HepG2 (cell line): ENCODE data around the gene NRG4. TPM values are rescaled to one million over a fixed set of nuclear protein-coding genes. Genes with fewer than 3 reads are reported as not detected.
A peak's percentile ranks its signal among the peaks of the same experiment; 100 is the strongest.

Experiments
- ATAC-seq: fragments of 200-7000 bp; cut with Tn5 transposase; 3 replicates; pipeline ENCODE4 v1.9.1; 2020; ENCODE audit warnings: mild to moderate bottlenecking, moderate library complexity
- BruUV-seq: library from RNA; stranded (reverse); fragments of 400-500 nt; replicated peaks from 2 replicates; lab custom pipeline; 2021; lab: Mats Ljungman, UMichigan
- CTCF ChIA-PET: fragments of 300-600 bp; formaldehyde crosslinking; extraction: SDS; loops from one replicate; lab custom pipeline; 2021; ENCODE audit warnings: low total read pairs, inconsistent platforms, low intra/inter-chr PET ratio; lab: Yijun Ruan, JAX
- POLR2A ChIA-PET: fragments of 350-600 bp; sonication (Branson Sonifier 250); formaldehyde crosslinking; loops from one replicate; lab custom pipeline; 2020; ENCODE audit warnings: antibody characterized with exemption, inconsistent platforms; lab: Yijun Ruan, JAX
- DNase-seq: peaks from one replicate; pipeline ENCODE4 v3.0.0-alpha.2; 2015; ENCODE audit warnings: low spot score
- FAIRE-seq: peaks from 3 replicates; lab custom pipeline; 2011; peaks lifted over from hg19 to GRCh38; lab: Jason Lieb, UNC
- H2AFZ ChIP-seq: one replicate; pipeline ENCODE4 v1.6.1; 2011; ENCODE audit warnings: low read length, inconsistent platforms
- H3K27ac ChIP-seq: fragments of 300-600 bp; 3 replicates; pipeline ENCODE4 v1.8.0; 2011; ENCODE audit warnings: mixed run types, mild to moderate bottlenecking, mixed read lengths, low read length, inconsistent platforms; ENCODE audit not compliant: insufficient read depth; ENCODE audit errors: extremely low read length
- H3K27me3 ChIP-seq, 2 experiments: fragments of 200-600 bp in 1 of 2; 2 replicates in 1 of 2; 3 replicates in 1 of 2; pipeline versions ENCODE4 v1.6.0 to v1.8.0; 2011; ENCODE audit warnings: low read length in 2 of 2, mild to moderate bottlenecking in 2 of 2, moderate library complexity in 2 of 2, inconsistent platforms in 1 of 2; ENCODE audit not compliant: insufficient read depth in 2 of 2, control insufficient read depth in 1 of 2
- H3K36me3 ChIP-seq, 2 experiments: fragments of 200-600 bp in 1 of 2; replicated peaks in 1 of 2; 2 replicates in 1 of 2; 3 replicates in 1 of 2; pipeline versions ENCODE4 v1.5.1 to v1.8.0; 2011; ENCODE audit warnings: low read length in 2 of 2, inconsistent platforms in 1 of 2; ENCODE audit not compliant: insufficient read depth in 2 of 2, control insufficient read depth in 1 of 2
- H3K4me1 ChIP-seq: 2 replicates; pipeline ENCODE4 v1.5.1; 2012; ENCODE audit warnings: low read length, inconsistent platforms; ENCODE audit not compliant: insufficient read depth
- H3K4me2 ChIP-seq: 2 replicates; pipeline ENCODE4 v1.6.0; 2011; ENCODE audit warnings: low read depth, low read length, inconsistent platforms
- H3K4me3 ChIP-seq, 3 experiments: fragments of 200-600 bp in 1 of 3; sonication (generic), shearing (Covaris generic) in 1 of 3; replicated peaks in 1 of 3; 2 replicates each; pipeline ENCODE4 v1.5.1; 2011 to 2016; ENCODE audit warnings: low read length in 3 of 3, inconsistent platforms in 2 of 3, low read depth in 2 of 3, mild to moderate bottlenecking in 2 of 3, control low read depth in 1 of 3, mixed read lengths in 1 of 3; ENCODE audit not compliant: insufficient read depth in 1 of 3
- H3K79me2 ChIP-seq: one replicate; pipeline ENCODE4 v1.6.1; 2011; ENCODE audit warnings: low read length, inconsistent platforms; ENCODE audit not compliant: insufficient read depth
- H3K9ac ChIP-seq: 2 replicates; pipeline ENCODE4 v1.6.0; 2011; ENCODE audit warnings: mild to moderate bottlenecking, low read depth, low read length, inconsistent platforms; ENCODE audit not compliant: insufficient read depth
- H3K9me3 ChIP-seq: 2 replicates; pipeline ENCODE4 v1.5.1; 2012; ENCODE audit warnings: mild to moderate bottlenecking, low read length
- H4K20me1 ChIP-seq: 2 replicates; pipeline ENCODE4 v1.6.0; 2011; ENCODE audit warnings: inconsistent platforms, mild to moderate bottlenecking, low read length, moderate library complexity; ENCODE audit not compliant: insufficient read depth
- CSRNP2 ChIP-seq: sonication (generic); formaldehyde crosslinking; conservative IDR thresholded peaks from 2 replicates; pipeline ENCODE4 v1.8.0; 2022; ENCODE audit warnings: low read depth, missing genetic modification reagents
- GATAD2A ChIP-seq: IDR thresholded peaks from 2 replicates; pipeline ENCODE4 v1.6.1; 2016
- KDM4B ChIP-seq: sonication (generic); formaldehyde crosslinking; IDR thresholded peaks from 2 replicates; pipeline ENCODE4 v1.4.0; 2020; ENCODE audit warnings: missing genetic modification reagents
- KLF9 ChIP-seq: IDR thresholded peaks from 2 replicates; pipeline ENCODE4 v1.6.1; 2016; ENCODE audit warnings: low read depth
- MXD1 ChIP-seq: sonication (generic); formaldehyde crosslinking; IDR thresholded peaks from 2 replicates; pipeline ENCODE4 v1.4.0; 2020; ENCODE audit warnings: mild to moderate bottlenecking, missing genetic modification reagents
- PRDM15 ChIP-seq: sonication (generic); formaldehyde crosslinking; IDR thresholded peaks from 2 replicates; pipeline ENCODE4 v1.4.0; 2020; ENCODE audit warnings: missing genetic modification reagents
- SRSF4 ChIP-seq: fragments of 200-400 bp; formaldehyde crosslinking; IDR thresholded peaks from one replicate; pipeline ENCODE4 v1.6.1; 2018; ENCODE audit warnings: mild to moderate bottlenecking, low read depth, low read length, moderate library complexity; ENCODE audit not compliant: poor library complexity, severe bottlenecking
- ZNF138 ChIP-seq: sonication (generic); formaldehyde crosslinking; IDR thresholded peaks from 2 replicates; pipeline ENCODE4 v1.5.0; 2020; ENCODE audit warnings: mild to moderate bottlenecking, low read depth, missing genetic modification reagents
- ZNF17 ChIP-seq: sonication (generic); formaldehyde crosslinking; IDR thresholded peaks from 2 replicates; pipeline ENCODE4 v1.5.0; 2020; ENCODE audit warnings: mild to moderate bottlenecking, missing genetic modification reagents
- ZNF34 ChIP-seq: sonication (generic); formaldehyde crosslinking; IDR thresholded peaks from 2 replicates; pipeline ENCODE4 v1.4.0; 2020; ENCODE audit warnings: mild to moderate bottlenecking, missing genetic modification reagents, borderline replicate concordance
- ZNF354B ChIP-seq: sonication (generic); formaldehyde crosslinking; IDR thresholded peaks from 2 replicates; pipeline ENCODE4 v1.8.0; 2022; ENCODE audit warnings: mild to moderate bottlenecking, missing genetic modification reagents
- WGBS: methylation state at CpG from one replicate; pipeline ENCODE4 v1.1.6; 2017; ENCODE audit warnings: low lambda C conversion rate; 5-methylcytosine and 5-hydroxymethylcytosine counted together
- in situ Hi-C: cut with HindIII; loops from 2 replicates; pipeline ENCODE4 v1.10.0; 2017; ENCODE audit warnings: low pct_unique_long_range_greater_than_20kb; ENCODE audit not compliant: extremely low pct_ligation_motif_present
- intact Hi-C: fragments of 100-400 bp; cut with micrococcal nuclease; formaldehyde crosslinking; loops from one replicate; pipeline ENCODE4 v1.10.0; 2022; ENCODE audit not compliant: unreplicated experiment
- polyA plus RNA-seq, 8 experiments: library from polyadenylated mRNA; depleted of rRNA in 3 of 8; stranded (reverse) in 7 of 8; unstranded in 1 of 8; fragments of >200 nt; fragmentation: Illumina TruSeq in 4 of 8; extraction: Trizol in 4 of 8; gene quantifications; 2 replicates each; pipeline versions ENCODE4 v1.2.1 to v1.2.3, GENCODE V29; 2011 to 2016; ENCODE audit warnings: low read depth in 4 of 8, missing spikeins in 1 of 8, mixed read lengths in 1 of 8; ENCODE audit not compliant: insufficient read depth in 1 of 8
- total RNA-seq, 5 experiments: library from RNA; depleted of rRNA; stranded (reverse); fragments of >200 nt; fragmentation: Illumina TruSeq; extraction: Trizol; gene quantifications; 2 replicates each; pipeline ENCODE4 v1.2.3, GENCODE V29; 2016; ENCODE audit warnings: low read depth in 1 of 5
- TF ChIP-seq, protein P1 (sequence below): sonication (generic); formaldehyde crosslinking; IDR thresholded peaks from 2 replicates; pipeline ENCODE4 v1.4.0; 2020; ENCODE audit warnings: missing genetic modification reagents, mild to moderate bottlenecking, borderline replicate concordance

The NRG4 gene
- total and polyA plus RNA-seq, 2 of the 13 experiments (the other 11 are each of a cell fraction or from before 2014, with no cell fraction given): 0.01 TPM; not detected in 1

DNA sequence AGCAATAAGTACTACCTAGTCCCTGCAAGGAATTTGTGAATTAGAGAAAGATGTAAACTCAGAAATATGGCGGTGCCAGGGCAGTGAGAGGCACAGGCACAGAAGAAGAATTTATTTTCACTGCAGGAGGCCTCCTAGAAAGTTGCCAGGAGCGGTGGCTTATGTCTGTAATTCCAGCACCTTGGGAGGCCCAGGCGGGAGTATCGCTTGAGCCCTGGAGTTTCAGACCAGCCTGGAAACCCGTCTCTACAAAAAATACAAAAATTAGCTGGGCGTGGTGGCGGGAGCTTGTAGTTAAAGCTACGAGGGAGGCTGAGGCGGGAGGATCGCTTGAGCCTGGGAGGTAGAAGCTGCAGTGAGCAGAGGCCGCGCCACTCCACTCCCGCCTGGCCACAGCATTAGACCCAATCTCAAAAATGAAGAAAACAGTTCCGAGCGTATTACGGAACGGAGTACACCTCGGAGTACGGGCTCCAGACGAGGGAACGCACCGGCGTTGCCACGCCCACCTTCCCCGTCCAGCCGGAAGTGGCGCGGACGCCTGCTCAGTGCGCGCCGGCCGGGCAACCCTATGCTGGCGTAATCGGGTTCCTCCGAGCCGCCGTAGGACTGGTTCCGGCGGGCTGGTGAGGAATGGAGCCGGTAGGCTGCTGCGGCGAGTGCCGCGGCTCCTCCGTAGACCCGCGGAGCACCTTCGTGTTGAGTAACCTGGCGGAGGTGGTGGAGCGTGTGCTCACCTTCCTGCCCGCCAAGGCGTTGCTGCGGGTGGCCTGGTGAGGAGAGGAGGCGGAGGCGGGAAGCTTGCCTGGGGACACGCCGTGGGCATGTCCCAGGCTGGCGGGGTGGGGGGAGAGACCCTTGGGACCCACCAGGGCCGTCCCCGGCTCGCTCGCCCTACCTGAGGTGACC lies 108.6 kb downstream of the NRG4 start, which contains the start of gene FBXO22 (continued):
- peak; percentile 81 for TF ChIP-seq PRDM15 (CRISPR knock-in tag)
- TF ChIP-seq ZNF34 (CRISPR knock-in tag): 0 out of 2 replicates have a peak, but pooled peaks have one; percentile 26

GRCh38 chr15:75902129-75902557 lies 110.1 kb downstream of the NRG4 start:
- H3K9ac ChIP-seq: no peak overlapping the region
- H3K27ac ChIP-seq: no peak overlapping the region
- DNase-seq (no peak), FAIRE-seq (no peak), ATAC-seq (no peak)
- H3K4me3 ChIP-seq: no peak overlapping the region
- H2AFZ ChIP-seq: no peak overlapping the region
- H3K9me3 ChIP-seq: no peaks in the 10 kb centered on the region
- no TSS peak for BruUV-seq
- intact Hi-C loops: loop anchor here (2.0 to 10.0 kb wide), 2 partner anchors 17 to 57 kb away; partner anchors contain the start of gene UBE2Q2
- H3K36me3 ChIP-seq: peaks cover 1 to 11% of the 10 kb centered on the region in 2 experiments; a peak in 4 of 5 replicates
- H4K20me1 ChIP-seq: no peaks in the 10 kb centered on the region; the same call in 1 of the 2 replicates
- H3K4me2 ChIP-seq: no peak overlapping the region
- CTCF ChIA-PET: no interaction called here
- peaks cover 34% of the 10 kb centered on the region for H3K4me1 ChIP-seq
- POLR2A ChIA-PET: no interaction called here
- H3K79me2 ChIP-seq: peaks cover 32% of the 10 kb centered on the region
- H3K27me3 ChIP-seq: no peaks in the 10 kb centered on the region; a peak in 1 of 5 replicates
- 79% methylated on average over 8 of the region's 8 CpGs for WGBS
- in situ Hi-C loops: no loop called here
- TF ChIP-seq MXD1 (no peak), GATAD2A (CRISPR knock-in tag) (no peak), CSRNP2 (CRISPR knock-in tag) (no peak), ZNF138 (CRISPR knock-in tag) (no peak), ZNF17 (CRISPR knock-in tag) (no peak), SRSF4 (no peak), KDM4B (no peak), ZNF354B (CRISPR knock-in tag) (no peak), KLF9 (CRISPR knock-in tag) (no peak)
- TF ChIP-seq, protein P1, sequence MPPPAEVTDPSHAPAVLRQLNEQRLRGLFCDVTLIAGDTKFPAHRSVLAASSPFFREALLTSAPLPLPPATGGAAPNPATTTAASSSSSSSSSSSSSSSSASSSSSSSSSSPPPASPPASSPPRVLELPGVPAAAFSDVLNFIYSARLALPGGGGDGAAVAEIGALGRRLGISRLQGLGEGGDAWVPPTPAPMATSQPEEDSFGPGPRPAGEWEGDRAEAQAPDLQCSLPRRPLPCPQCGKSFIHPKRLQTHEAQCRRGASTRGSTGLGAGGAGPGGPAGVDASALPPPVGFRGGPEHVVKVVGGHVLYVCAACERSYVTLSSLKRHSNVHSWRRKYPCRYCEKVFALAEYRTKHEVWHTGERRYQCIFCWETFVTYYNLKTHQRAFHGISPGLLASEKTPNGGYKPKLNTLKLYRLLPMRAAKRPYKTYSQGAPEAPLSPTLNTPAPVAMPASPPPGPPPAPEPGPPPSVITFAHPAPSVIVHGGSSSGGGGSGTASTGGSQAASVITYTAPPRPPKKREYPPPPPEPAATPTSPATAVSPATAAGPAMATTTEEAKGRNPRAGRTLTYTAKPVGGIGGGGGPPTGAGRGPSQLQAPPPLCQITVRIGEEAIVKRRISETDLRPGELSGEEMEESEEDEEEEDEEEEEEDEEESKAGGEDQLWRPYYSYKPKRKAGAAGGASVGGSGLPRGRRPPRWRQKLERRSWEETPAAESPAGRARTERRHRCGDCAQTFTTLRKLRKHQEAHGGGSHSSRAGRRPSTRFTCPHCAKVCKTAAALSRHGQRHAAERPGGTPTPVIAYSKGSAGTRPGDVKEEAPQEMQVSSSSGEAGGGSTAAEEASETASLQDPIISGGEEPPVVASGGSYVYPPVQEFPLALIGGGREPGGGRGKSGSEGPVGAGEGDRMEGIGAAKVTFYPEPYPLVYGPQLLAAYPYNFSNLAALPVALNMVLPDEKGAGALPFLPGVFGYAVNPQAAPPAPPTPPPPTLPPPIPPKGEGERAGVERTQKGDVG (CRISPR knock-in tag): no peak
